Smooth muscle cell (in vitro differentiated cells): ENCODE results near the gene DNAJB6. TPM values are rescaled to one million over a fixed set of nuclear protein-coding genes. Genes with fewer than 3 reads are reported as not detected.

Experiments
- DNase-seq: peaks from one replicate; lab custom pipeline; 2025; ENCODE audit not compliant: unreplicated experiment; lab: John Stamatoyannopoulos, UW
- H2AFZ ChIP-seq: fragments of 200-600 bp; sonication (generic); 2 replicates; pipeline ENCODE4 v1.6.0; 2016; ENCODE audit warnings: antibody characterized with exemption, low read depth, mild to moderate bottlenecking
- H3F3A ChIP-seq: fragments of 200-600 bp; sonication (generic); 2 replicates; pipeline ENCODE4 v1.6.0; 2017; ENCODE audit warnings: antibody characterized with exemption, low read depth
- H3K27ac ChIP-seq: fragments of 200-600 bp; sonication (generic); 2 replicates; pipeline ENCODE4 v1.5.1; 2016; ENCODE audit warnings: low read depth, mild to moderate bottlenecking
- H3K27me3 ChIP-seq: fragments of 200-600 bp; sonication (generic); 2 replicates; pipeline ENCODE4 v1.6.1; 2016; ENCODE audit warnings: low read depth, mild to moderate bottlenecking
- H3K36me3 ChIP-seq: fragments of 200-600 bp; sonication (generic); 2 replicates; pipeline ENCODE4 v1.5.1; 2016; ENCODE audit warnings: low read depth
- H3K4me1 ChIP-seq: fragments of 200-600 bp; sonication (generic); 2 replicates; pipeline ENCODE4 v1.5.1; 2016; ENCODE audit warnings: low read depth
- H3K4me2 ChIP-seq: fragments of 200-600 bp; sonication (generic); 2 replicates; pipeline ENCODE4 v1.6.0; 2016; ENCODE audit warnings: mild to moderate bottlenecking
- H3K4me3 ChIP-seq: fragments of 200-600 bp; sonication (generic); 2 replicates; pipeline ENCODE4 v1.5.1; 2016; ENCODE audit warnings: mild to moderate bottlenecking
- H3K79me2 ChIP-seq: fragments of 200-600 bp; sonication (generic); 2 replicates; pipeline ENCODE4 v1.6.0; 2016; ENCODE audit warnings: low read depth, mild to moderate bottlenecking
- H3K9ac ChIP-seq: fragments of 200-600 bp; sonication (generic); 2 replicates; pipeline ENCODE4 v1.6.0; 2016; ENCODE audit warnings: low read depth
- H3K9me3 ChIP-seq: fragments of 200-600 bp; sonication (generic); replicated peaks from 2 replicates; pipeline ENCODE4 v1.5.1; 2016; ENCODE audit warnings: low read depth
- H4K20me1 ChIP-seq: fragments of 200-600 bp; sonication (generic); 2 replicates; pipeline ENCODE4 v1.6.0; 2016; ENCODE audit warnings: low read depth
- CTCF ChIP-seq: fragments of 200-600 bp; sonication (generic); IDR thresholded peaks from 2 replicates; pipeline ENCODE4 v1.5.1; 2017; ENCODE audit warnings: borderline replicate concordance, mild to moderate bottlenecking, antibody characterized with exemption; ENCODE audit not compliant: insufficient read depth, poor library complexity, severe bottlenecking
- WGBS: methylation state at CpG from one replicate; pipeline ENCODE4 v1.1.7; 2016; ENCODE audit warnings: low lambda C conversion rate; 5-methylcytosine and 5-hydroxymethylcytosine counted together
- polyA plus RNA-seq: library from polyadenylated mRNA; unstranded; fragments of >200 nt; fragmentation: Nextera tagmentation; extraction: Ambion mirVana; gene quantifications from 2 replicates; pipeline ENCODE4 v1.2.1, GENCODE V29; 2016
- total RNA-seq: library from RNA; depleted of rRNA; stranded (reverse); fragments of >200 nt; gene quantifications from 2 replicates; pipeline ENCODE4 v1.2.3, GENCODE V29; 2014

Gene DNAJB6
- total and polyA plus RNA-seq, 2 experiments from 2014 or later = 103 to 104 TPM

GRCh38 chr7:157397731-157398691, 61.2 kb downstream of the DNAJB6 start:
- peak overlapping the region; percentile 72 for H3K4me2 ChIP-seq

GRCh38 chr7:157399086-157399687, 62.4 kb downstream of the DNAJB6 start:
- H3K4me2 ChIP-seq = peak overlapping the region; percentile 72
- H3K27me3 ChIP-seq = no peaks in the 10 kb centered on the region
- WGBS = 94% methylated on average over 19 of the region's 19 CpGs
- no peaks in the 10 kb centered on the region for H3K9me3 ChIP-seq
- H3K27ac ChIP-seq = peak overlapping the region; percentile 75
- peaks cover 4% of the 10 kb centered on the region for H3K4me1 ChIP-seq
- H3K36me3 ChIP-seq = peaks cover 4% of the 10 kb centered on the region
- H3K79me2 ChIP-seq = peaks cover 9% of the 10 kb centered on the region
- no peak overlapping the region for H2AFZ ChIP-seq
- H3F3A ChIP-seq = no peaks in the 10 kb centered on the region
- H4K20me1 ChIP-seq = peaks cover 57% of the 10 kb centered on the region
- no peak for DNase-seq
- no peak overlapping the region for H3K4me3 ChIP-seq
- H3K9ac ChIP-seq = peak overlapping the region; percentile 38
- TF ChIP-seq CTCF = no peak

More at GRCh38 chr7:157397731-157398691, 61.2 kb downstream of the DNAJB6 start:
- peak overlapping the region; percentile 38 for H3K9ac ChIP-seq
- H3F3A ChIP-seq = no peaks in the 10 kb centered on the region
- peaks cover 4% of the 10 kb centered on the region for H3K4me1 ChIP-seq
- peak; percentile 45 for TF ChIP-seq CTCF
- no peaks in the 10 kb centered on the region for H3K27me3 ChIP-seq
- no peak overlapping the region for H2AFZ ChIP-seq
- no peaks in the 10 kb centered on the region for H3K9me3 ChIP-seq
- peaks cover 57% of the 10 kb centered on the region for H4K20me1 ChIP-seq
- H3K79me2 ChIP-seq = peaks cover 19% of the 10 kb centered on the region
- H3K4me3 ChIP-seq = no peak overlapping the region
- H3K36me3 ChIP-seq = peaks cover 4% of the 10 kb centered on the region
- 45% methylated on average over 23 of the region's 23 CpGs for WGBS
- DNase-seq = no peak
- peak overlapping the region; percentile 75 for H3K27ac ChIP-seq

- Histone ChIP-seq H3K9ac (no peak overlapping the region), H3K27me3 (no peaks in the 10 kb centered on the region), H3K9me3 (no peaks in the 10 kb centered on the region), H3F3A (no peaks in the 10 kb centered on the region), H3K4me3 (no peak overlapping the region), H3K27ac (no peak overlapping the region), H3K4me1 (peaks cover 4% of the 10 kb centered on the region), H3K36me3 (peaks cover 4% of the 10 kb centered on the region), H3K4me2 (no peak overlapping the region), H2AFZ (no peak overlapping the region), H4K20me1 (peaks cover 62% of the 10 kb centered on the region), H3K79me2 (peaks cover 4% of the 10 kb centered on the region)
- no peak for DNase-seq
- no peak for TF ChIP-seq CTCF
- WGBS = 95% methylated on average over 38 of the region's 38 CpGs
Measured at GRCh38 chr7:157400171-157400860, 63.5 kb downstream of the DNAJB6 start.
